Measurements from ENCODE around the gene SCARF2. TPM values are rescaled to one million over a fixed set of nuclear protein-coding genes. Genes with fewer than 3 reads are reported as not detected.

Gene SCARF2
- total RNA-seq, 3 donors from 2014 or later, result 1.2 to 8.7 (median 3.0) TPM

- TF ChIP-seq CTCF (IDR thresholded peaks at IDR 0.05), result no peak
- Histone ChIP-seq H3K9me3 (no peaks in the 10 kb centered on the region), H3K4me3 (no peak overlapping the region), H3K36me3 (ENCODE audit: low read depth) (no peaks in the 10 kb centered on the region), H3K4me1 (ENCODE audit: low read depth) (peaks cover 30% of the 10 kb centered on the region)
- DNase-seq (no peak), ATAC-seq (no peak)
- intact Hi-C loops (cut with DNase I, micrococcal nuclease), result no loop called here
Measured at GRCh38 chr22:20434773-20435172, 2.9 kb downstream of the SCARF2 start.

DNA sequence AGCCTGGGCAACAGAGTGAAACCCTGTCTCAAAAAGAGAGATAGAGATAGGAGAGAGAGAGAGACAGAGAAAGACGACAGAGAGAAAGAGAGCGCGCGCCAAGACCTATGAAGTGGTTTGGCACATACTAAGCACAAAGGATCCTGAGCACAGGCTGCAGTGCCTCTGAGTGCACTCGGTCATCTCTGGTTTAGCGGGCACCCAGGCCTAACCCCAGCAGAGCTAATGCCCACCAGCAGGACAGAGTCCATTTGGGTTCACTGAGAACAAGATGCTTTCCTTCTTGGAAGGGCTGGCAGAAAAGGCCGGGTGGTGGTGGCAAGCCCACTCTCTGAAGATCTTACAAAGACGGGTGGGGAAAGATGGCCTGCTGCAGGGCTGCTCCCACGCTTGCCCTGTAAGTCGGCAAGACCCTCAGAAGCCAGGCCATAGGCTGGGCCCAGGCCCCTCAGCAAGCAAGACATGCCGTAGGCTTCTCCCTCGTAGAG is 3.3 kb downstream of the SCARF2 start:
- Histone ChIP-seq H3K4me3 (no peak overlapping the region), H3K4me1 (ENCODE audit: low read depth) (peaks cover 35% of the 10 kb centered on the region), H3K9me3 (no peaks in the 10 kb centered on the region), H3K36me3 (ENCODE audit: low read depth) (no peaks in the 10 kb centered on the region)
- ATAC-seq (no peak), DNase-seq (peak in 1 of 3 donors; percentile 27)
- intact Hi-C loops (cut with DNase I, micrococcal nuclease), result no loop called here
- TF ChIP-seq CTCF (IDR thresholded peaks at IDR 0.05), result no peak

DNA sequence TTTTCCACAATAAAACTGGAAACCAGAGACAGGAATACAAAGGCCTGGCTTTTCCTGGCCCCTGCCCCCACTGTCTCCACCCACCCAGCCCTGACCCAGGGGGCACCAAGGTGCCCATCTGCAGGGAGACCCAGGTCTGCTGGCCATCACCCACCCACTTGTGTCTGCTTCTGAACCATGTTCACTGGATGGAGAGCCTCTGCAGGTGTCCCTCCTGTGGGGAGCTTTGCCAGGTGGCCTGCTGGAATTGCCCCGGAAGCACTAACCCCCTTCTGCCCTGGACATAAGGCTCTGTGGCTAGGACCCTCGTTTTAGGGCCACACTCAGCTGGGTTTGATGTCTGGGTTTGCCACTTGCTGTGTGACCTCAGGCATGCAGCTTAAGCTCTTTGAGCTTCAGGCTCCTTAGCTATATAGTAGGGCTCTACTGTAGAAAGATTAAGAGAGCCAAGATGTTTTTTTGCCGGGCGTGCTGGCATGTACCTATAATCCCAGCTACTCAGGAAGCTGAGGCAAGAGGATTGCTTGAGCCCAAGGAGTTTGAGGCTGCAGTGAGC is 3.9 kb downstream of the SCARF2 start:
- H3K9me3 ChIP-seq, result no peaks in the 10 kb centered on the region
- H3K4me3 ChIP-seq, result no peak overlapping the region
- no peak for ATAC-seq
- intact Hi-C loops (cut with DNase I, micrococcal nuclease), result no loop called here
- no peak for TF ChIP-seq CTCF (IDR thresholded peaks at IDR 0.05)
- peak in 1 of 3 donors; percentile 8 for DNase-seq
- peaks cover 37% of the 10 kb centered on the region for H3K4me1 ChIP-seq (ENCODE audit: low read depth)
- H3K36me3 ChIP-seq (ENCODE audit: low read depth), result no peaks in the 10 kb centered on the region

DNA sequence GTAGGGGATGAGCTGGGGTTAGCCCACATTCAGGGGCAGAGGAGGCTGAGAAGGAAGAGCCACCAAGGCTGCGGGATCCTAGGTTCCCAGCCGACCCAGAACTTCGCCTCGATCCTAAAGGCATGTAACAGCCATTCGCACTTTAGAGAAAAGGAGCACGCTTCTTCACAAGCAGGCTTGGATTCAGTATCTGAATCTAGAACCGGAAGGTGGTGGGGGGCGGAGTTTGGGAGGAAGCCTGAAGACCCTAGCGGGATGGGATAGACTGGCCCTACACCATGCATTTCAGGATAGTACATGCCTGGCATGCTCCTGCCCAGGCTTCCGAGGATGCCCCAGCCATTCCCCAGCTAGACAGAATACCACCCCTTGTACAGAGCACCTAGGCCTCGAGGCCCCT is 4.4 kb downstream of the SCARF2 start:
- H3K4me1 ChIP-seq (ENCODE audit: low read depth), result peaks cover 37% of the 10 kb centered on the region
- no peaks in the 10 kb centered on the region for H3K9me3 ChIP-seq
- H3K4me3 ChIP-seq, result no peak overlapping the region
- DNase-seq (peak in 1 of 3 donors; percentile 16), ATAC-seq (no peak)
- H3K36me3 ChIP-seq (ENCODE audit: low read depth), result no peaks in the 10 kb centered on the region
- intact Hi-C loops (cut with DNase I, micrococcal nuclease), result no loop called here
- no peak for TF ChIP-seq CTCF (IDR thresholded peaks at IDR 0.05)

DNA sequence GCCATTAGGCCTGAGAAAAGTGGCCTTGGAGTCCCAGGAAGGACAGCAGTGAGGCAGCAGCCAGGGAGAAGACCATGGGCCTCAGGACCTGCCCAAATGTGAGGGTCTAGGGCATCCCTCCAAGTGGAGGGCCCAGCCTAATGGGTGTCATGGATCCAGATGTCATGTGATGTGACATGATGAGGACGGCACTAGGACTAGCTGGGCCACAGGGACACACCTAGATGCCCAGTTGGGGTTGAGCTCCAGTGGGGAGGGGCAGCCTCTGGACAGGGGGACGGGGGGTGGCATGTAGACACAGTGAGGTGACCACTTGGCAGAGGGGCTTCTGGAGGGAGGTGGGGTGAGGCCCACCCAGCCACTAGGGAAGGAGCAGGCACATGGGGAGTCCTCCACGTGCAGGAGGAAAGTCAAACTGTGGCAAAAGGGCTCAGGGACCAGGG is 5.4 kb downstream of the SCARF2 start:
- intact Hi-C loops (cut with DNase I, micrococcal nuclease), result no loop called here
- no peak for ATAC-seq

More for the DNA sequence above, 5.4 kb downstream of the SCARF2 start:
- Histone ChIP-seq H3K4me3 (no peak overlapping the region), H3K9me3 (no peaks in the 10 kb centered on the region), H3K36me3 (ENCODE audit: low read depth) (no peaks in the 10 kb centered on the region), H3K4me1 (ENCODE audit: low read depth) (peaks cover 36% of the 10 kb centered on the region)
- no peak for TF ChIP-seq CTCF (IDR thresholded peaks at IDR 0.05)
- no peak for DNase-seq

Data from mucosa of descending colon (tissue), 3 donors.